Hepatocyte (in vitro differentiated cells): Measurements from ENCODE around the gene MEIS1.
A peak's percentile ranks its signal among the peaks of the same experiment; 100 is the strongest.

ENCODE experiments used
- CTCF ChIP-seq: fragments of 200-600 bp; sonication (generic); IDR thresholded peaks from 2 replicates; pipeline ENCODE4 v1.5.1; 2016; ENCODE audit warnings: antibody characterized with exemption, mild to moderate bottlenecking; ENCODE audit not compliant: poor library complexity
- EZH2 ChIP-seq: fragments of 200-600 bp; sonication (generic); IDR thresholded peaks from 2 replicates; pipeline ENCODE4 v1.6.1; 2016; ENCODE audit warnings: antibody characterized with exemption, mild to moderate bottlenecking, borderline replicate concordance
- EZH2phosphoT487 ChIP-seq: fragments of 200-600 bp; sonication (generic); IDR thresholded peaks from one replicate; pipeline ENCODE4 v1.6.1; 2018; ENCODE audit warnings: antibody characterized with exemption, mild to moderate bottlenecking, low read depth, moderate library complexity; ENCODE audit not compliant: unreplicated experiment, severe bottlenecking

GRCh38 chr2:66426244-66427111 lies 8.4 kb upstream of the MEIS1 start:
- TF ChIP-seq CTCF, result no peak
- peak; percentile 37 for TF ChIP-seq EZH2
- no peak for TF ChIP-seq EZH2phosphoT487
